T1000 (cell line): ENCODE results near the gene TMEM238L.
"Not testable (repeated sequence)": the region's sequence is repeated elsewhere in the genome, so short reads cannot be mapped to it uniquely, and the experiment has no call there.

ENCODE experiments used
- DNase-seq: peaks from one replicate; lab custom pipeline; 2025; ENCODE audit warnings: mixed read lengths; lab: John Stamatoyannopoulos, UW

Gene TMEM238L, protein sequence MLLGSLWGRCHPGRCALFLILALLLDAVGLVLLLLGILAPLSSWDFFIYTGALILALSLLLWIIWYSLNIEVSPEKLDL

DNA sequence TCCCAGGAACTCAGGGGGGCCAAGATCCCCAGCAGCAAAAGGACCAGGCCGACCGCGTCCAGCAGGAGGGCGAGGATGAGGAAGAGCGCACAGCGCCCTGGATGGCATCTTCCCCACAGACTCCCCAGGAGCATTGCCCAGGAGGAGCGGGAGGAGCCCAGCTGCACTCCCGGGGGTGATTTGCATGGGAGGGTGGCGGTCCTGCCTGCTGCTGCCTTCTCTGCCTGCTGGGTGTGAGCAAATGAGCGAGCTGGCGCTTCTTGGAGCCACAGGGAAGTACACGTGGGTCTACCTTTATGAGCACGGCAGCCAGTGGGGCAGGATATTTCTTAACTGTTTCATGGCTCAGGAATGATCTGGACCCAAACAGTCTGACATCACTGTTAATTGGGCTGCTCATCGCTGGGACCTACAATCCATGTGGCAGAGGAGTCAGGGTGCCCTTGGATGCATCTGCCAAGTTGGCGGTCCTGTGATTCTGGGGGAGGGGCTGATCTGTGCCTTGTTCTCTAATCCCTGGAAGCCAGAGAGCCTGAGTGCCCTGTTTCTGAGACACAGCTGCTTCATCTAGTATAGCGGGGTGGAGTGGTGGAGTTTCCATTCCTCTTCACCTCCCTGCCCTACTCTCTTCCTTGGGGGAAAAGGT lies at the start of gene TMEM238L:
Gene TMEM238L (minus strand): TSS at position 270 of the 646 bp plus-strand sequence. CDS start 136 bp downstream, at position 134.
- DNase-seq, result no peak

DNA sequence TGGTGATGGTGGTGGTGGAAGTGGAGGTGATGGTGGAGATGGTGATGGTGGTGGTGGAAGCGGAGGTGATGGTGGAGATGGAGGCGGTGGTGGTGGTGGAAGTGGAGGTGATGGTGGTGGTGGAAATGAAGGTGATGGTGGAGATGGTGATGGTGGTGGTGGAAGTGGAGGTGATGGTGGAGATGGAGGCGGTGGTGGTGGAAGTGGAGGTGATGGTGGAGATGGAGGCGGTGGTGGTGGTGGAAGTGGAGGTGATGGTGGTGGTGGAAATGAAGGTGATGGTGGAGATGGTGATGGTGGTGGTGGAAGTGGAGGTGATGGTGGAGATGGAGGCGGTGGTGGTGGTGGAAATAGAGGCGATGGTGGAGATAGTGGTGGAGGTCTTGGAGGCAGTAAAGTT lies 42.7 kb upstream of the TMEM238L start:
- DNase-seq, result not testable (repeated sequence)

DNA sequence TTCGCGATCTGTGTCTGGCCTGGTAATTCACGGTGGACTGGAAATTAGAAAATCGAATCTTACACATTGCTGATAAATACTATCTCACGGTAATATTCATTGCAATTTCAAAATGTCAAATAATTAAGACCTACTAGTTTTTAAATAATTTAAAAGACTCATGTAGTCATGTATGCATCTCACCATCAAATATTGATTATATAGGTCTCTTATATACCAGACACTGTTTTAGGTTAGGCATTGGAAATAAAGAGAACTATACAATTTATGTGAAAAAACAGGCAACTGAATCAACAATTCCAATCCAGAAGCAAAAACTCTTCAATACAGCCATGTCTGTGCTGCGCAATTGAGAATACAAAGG lies 41.5 kb upstream of the TMEM238L start:
- no peak for DNase-seq

DNA sequence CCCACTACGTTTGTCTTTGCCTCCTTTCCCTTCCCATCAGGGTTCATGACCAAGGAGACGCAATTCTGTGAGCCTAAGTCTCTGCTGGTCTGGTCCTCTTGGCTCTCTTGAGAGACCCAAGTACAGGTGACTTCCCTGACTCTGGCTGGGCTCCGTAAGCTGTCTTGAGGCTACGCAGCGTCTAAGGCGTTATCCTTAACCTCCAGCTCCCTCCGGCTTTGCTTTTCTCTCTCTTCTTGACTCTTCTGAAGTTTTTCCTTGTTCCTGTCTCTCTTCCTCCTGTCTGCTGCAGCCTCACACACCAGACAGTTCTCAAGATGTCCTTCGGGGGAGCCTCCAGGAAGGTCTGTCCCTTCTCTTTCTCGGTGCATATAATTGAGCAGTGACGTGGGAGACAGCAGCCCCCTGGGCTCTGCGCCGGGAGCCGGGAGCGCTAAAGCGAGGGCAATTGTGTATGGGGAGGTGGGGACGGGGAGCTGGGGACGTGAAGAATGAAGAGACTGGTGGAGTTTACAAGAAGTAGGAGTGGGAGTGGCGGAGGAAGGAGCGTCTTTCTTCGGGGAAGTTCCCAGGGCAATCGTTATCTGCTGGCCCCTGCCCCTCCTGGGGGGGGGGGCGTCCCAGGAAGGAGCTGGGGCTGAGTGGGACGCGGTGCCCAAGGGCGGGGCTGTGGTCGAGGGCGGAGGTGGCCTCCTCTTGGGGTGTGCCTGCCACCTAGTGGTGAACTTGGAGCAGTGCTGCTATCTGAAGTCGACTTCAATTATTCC lies 40.9 kb upstream of the TMEM238L start:
- no peak for DNase-seq

DNA sequence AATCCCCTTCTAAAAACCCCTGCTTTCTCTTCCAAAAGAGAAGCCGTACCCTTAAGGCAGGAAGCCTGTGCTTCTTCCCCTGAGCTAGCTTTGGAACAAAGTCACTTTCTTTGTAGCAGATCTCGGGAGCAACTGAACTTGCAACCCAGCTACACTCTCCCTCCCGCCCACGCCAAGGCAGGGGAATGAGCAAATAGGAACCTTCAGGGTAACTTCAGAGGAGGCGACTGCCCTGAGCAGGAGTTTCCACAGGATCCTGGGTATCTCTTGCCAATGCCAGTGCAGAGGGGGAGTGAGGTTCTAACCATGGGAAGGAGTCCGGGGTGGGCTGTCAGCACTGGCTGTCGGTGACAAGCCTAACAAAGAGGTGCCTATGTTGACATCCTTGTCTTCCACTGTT lies 39.9 kb upstream of the TMEM238L start:
- DNase-seq, result no peak

DNA sequence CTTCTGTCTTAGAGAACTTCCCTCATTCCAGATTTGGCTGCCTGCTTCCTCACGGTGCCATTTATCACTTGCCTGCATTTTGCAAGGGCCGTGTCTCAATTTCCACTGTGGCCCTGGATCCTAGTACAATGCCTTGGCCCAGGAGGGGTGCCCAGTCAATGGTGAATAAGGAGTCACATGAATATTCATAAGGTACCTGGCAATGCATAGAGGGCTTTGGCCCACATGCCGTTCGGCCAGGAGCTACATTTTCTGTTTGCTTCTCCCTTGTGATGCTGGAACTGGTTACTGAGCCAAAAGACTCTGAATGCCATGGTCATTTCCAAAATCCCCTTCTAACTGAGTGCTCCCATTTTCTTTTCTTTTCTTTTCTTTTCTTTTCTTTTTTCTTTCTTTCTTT lies 38.8 kb upstream of the TMEM238L start:
- DNase-seq, result no peak

DNA sequence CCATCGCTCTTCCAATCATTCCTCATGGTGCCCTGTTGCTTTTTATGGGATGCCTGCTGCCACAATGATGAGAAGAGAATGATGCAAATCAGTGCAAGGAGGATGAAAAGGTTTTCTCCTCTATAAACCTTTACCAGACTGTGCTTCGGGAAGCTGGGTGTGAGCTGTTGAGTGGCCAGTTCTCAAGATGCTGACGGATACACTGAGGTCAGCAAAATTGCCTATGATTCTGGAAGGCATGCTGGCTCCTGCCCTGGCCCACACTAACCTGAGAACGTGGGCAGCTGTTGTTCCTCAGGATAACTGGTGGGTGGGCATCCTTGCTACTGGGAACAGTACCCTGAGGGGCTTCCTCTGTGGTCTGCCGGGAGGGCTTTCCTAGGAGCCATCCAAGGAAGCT lies 34.8 kb upstream of the TMEM238L start:
- no peak for DNase-seq

DNA sequence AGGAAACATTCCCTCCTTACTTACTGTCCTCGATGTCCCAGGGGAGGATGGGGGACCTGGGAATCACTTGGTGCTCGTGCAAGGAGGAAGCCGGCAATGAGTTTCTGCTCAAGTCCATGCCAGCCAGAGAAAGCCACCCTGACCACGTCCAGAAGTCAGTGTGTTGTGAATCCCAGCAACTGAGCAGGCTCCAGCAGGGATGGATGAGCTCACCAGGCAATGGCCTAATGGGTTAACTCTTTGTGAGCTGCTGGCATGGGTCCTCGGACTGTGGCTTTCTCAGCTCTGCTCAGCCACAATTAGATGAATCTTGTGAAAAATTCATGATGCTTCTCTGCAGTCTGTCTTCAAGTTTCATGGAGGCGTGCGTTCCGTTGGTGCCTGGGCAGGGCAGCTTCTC lies 34.0 kb upstream of the TMEM238L start, which contains the start of gene PIRT:
Gene PIRT (minus strand): TSS at position 167 of the 400 bp plus-strand sequence. CDS start 12,442 bp downstream, outside the sequence.
- no peak for DNase-seq

DNA sequence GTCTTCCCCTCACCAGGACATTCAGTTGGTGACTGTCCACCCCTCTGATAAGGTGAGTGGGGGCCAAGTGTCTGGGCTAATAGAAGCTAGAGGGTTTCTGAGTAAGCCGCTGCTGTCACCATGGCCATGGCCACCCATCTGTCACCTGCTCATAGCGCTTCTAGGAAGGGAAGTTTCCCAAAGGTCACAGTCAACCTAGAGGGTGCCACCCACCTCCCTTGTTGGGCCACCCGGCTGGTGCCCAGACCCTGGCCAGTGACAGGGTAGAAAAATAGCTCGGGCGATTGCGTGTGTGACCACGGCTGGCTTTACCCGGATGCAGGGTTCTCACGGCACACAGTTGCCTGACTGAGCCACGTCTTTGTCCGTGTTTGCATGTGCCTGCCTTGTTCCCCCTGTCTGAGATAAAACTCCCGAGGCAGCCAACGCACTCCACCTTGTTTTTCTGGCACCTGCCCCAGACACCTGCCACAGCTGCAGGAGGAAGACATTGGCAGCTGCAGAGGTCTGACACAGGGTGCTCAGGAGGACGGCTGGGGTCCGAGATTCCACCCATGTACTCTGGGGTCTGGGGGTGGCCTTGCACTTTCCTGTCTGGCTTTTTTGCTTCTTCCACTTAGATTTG lies 33.2 kb upstream of the TMEM238L start:
- DNase-seq, result no peak

DNA sequence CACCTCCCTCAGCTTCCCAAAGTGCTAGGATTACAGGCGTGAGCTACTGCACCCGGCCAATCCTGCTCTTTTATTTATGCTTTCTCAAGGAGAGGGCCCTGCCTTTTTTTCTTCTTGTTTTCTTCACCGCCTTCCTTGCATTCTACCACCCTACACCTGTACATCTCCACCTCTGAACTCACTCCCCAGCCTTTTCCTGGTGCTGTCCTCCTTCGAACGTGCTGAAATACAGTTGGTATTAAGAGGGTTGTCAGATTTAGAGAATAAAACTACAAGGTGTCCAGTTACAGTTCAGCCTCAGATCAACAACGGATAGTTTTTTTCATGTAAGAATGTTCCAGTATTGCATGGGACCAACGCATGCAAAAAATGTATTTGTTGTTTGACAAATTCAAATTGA lies 32.2 kb upstream of the TMEM238L start:
- DNase-seq, result no peak

DNA sequence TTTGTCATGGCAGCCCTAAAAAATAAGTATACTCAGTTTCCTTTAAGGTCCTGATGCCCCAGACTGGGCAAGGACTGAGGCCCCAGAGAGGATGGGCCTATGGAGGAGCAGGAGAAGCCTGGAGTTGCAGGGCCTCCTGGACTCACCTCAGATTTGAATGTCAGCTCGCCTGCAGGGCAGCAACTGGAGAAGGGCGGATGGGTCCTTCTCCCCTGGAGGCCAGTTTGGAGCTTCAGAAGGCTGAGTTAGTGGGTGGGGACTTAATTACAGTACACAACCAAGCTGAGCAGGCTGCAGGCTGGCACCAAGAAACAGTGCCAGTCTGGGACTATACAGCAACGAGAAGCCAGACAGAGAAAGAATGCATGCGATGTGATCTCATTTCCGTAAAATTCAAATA lies 27.8 kb upstream of the TMEM238L start:
- DNase-seq, result no peak

DNA sequence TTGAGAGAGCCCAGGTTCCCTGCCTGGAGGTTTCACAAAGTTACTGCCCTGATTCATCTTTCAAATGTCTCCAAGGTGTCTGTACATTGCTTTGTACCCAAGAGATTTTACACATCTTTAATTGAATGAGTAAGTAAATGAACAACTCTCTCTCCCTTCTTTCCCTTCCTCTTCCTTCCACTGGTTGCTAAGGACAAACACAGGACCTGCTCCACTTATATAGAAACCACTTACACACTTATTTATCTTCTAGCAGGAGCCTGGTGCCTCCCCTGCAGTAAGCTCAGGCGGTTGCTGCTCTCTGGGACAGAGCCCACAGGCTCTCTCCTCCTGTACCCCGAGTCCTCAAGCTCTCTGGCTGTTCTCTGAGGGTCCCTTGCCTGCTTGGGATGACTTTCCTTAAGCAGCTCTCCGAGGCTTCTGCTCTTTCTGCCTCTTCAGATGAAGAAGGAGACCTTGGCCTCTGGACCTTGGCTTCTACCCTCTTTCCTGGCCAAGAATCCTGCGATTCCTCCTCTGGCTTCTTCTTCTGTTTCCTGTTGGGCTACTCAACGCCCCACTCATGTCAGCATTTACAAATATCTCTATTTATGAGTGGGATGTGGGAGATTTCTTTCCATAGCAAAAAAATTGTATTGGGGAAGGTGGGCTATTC lies 24.1 kb upstream of the TMEM238L start:
- no peak for DNase-seq

DNA sequence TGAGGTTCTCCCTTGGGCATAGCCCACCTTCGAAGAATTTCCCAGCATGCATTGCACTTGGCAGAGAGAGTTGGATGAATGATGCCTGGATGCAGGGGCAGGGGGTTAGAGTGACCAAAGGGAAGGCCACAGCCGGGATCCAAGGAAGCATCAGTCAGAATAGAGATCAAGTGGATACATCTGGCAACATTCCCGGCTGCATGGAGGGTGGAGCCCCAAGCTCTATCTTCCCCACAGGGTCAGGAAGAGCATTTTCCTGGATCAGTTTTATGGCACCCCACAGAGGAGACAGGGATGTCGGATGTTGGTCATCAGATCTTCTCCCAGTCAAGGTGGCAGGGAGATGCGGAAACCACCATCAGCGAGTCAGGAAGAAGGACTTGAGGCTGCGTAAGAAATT lies 21.0 kb upstream of the TMEM238L start:
- no peak for DNase-seq

DNA sequence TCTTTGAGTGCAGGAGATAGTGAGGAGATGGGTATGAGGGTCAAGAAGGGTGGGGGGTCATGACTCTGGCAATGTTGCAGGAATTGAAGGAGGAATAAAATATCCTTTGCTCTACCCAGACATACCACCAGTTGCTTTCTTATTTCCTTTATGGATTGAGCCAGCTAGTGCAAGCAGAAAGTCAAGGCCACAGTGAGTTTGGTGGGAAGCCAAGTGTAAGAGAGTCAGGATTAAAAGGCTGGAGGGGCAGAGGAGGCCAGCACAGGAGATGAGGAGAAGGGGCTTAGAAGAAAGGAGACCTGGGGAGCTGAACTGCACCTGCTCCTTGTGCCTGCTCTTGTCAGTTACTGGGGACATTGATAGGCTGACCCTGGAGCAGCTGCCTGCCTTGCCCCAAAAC lies 17.9 kb upstream of the TMEM238L start:
- no peak for DNase-seq

DNA sequence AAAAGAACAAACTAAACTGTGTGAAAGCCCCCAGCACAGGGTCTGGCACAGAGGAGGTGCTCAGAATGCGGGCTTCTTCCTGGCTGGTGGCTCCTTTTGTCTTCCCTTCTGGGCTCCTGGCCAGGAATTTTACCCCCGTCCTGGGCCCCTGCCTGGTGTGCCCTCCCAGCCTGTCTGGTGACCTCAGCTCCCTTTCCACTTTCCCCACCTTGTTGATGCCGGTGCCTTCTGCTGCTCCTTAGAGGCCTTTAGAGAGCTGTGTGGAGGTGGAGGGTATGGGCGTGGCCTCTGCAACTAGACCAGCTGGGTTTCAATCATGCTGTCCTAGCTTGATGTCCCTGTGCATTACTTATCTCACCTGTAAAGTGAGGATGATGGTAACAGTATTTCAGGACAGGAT lies 17.2 kb upstream of the TMEM238L start:
- DNase-seq, result no peak

DNA sequence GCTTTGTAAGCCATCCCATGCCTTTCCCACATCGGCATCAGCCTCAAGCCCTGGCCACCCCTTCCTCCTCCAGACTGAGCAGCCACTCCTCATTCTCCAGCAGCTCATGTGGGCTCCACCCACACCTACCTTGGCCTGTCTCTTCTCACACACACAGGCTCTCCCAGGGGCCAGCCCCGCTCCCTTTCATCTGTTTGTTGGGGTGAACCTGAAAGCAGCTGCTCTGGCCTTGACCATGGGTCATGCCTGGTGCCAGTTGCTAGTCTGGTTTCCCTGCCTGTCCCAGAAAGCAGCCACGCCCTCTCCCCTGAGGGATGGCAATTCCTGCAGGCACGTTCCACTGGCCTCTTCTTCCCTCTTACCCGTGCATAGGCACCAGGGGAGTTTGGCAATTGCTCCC lies 11.4 kb upstream of the TMEM238L start:
- DNase-seq, result no peak

DNA sequence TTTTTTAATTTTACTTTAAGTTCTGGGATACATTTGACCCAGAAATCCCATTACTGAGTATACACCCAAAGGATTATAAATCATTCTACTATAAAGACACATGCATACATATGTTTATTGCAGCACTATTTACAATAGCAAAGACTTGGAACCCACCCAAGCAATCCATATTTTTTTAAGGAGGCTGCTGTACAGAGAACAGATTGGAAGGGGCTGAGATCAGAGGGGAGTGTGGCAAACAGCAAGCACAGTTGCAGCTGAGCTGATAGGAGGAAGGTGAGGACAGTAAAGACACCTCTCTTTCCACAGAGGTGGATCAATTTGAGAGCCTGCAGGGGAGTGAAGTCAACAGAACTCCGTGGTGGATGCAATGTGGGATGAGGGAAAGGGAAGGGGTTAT lies 10.2 kb upstream of the TMEM238L start:
- DNase-seq, result no peak

DNA sequence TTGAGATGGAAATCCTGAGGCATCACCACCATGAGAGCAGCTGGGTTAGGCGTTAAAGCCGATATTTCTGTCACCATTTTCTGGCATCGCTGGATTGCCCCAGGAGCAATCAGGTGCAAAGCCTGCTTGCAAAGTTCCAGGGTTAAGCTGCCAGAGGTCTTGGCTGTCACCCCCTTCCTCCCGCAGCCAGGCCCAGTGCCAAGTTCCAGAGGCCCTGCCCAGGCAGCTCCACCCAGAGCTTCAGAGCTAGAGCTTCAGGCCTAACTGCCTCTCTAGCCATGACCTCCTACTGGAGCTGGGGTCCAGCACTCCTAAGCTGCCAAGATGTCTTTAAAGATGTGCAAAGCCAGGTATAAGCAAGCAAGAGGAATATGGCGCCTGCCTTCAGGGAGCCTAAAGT lies 8.8 kb upstream of the TMEM238L start:
- DNase-seq, result no peak

DNA sequence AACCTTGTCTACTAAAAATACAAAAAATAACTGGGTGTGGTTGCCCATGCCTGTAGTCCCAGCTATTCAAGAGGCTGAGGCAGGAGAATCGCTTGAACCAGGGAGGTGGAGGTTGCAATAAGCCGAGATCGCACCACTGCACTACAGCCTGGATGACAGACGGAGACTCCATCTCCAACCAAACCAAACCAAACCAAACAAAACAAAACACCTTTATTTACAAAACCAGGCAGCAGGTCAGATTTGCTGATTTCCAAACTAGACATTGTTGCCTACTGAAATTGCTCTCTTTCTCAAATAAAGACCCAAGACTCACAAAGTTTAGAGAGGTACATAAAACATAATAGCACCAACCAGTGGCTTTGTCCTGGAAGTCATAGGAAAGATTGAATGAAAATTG lies 5.7 kb upstream of the TMEM238L start:
- no peak for DNase-seq

DNA sequence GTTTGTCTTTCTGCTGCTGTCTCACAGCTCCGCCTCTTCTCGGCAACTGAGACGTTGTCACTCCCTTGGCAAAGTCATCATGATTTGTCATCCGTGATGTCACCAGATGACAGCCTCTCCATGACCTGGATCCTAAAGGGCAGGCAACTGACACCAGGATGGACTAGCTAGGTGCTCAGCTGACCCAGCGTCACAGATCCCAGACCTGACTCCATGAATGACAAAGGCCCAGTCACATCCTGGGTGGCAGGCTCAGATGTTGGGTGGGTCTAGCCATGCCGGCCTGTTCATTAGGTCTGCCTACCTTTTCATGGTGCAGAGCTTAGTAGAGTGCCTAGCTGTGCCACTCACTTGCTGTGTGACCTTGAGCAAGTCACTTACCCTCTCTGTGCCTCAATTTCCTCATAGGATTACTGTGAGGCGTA lies 3.8 kb upstream of the TMEM238L start:
- DNase-seq, result no peak

DNA sequence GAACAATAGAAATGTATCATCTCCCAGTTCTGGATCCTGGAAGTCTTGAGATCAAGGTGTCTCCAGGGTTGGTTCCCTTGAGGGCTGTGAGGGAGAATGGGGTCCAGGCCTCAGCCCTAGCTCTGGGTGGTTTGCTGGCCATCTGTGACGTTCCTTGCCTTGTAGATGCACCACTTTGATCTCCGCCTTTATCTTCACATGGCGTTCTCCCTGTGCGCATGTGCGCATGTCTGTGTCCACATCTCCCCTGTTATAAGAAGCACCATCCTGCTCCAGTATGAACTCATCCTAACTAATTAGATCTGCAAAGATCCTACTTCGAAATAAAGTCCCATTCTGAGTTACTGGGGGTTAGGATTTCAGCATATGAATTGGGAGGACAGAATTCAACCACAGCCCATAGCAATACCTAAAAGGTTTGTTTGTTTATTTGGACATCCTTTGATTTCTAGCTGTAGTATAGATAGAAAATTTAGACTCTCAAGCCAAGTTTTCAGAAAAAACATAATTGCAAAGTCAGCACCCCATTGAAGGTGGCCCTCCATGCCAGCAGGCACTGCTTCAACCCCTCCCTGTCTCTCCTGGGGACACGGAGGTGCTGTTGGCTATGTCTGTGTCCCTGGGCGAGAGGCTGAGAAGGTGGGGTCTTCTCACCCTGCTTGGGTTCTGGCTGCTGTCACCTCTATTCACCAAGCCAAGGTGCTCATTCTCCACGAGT lies 2.8 kb upstream of the TMEM238L start:
- DNase-seq, result no peak

DNA sequence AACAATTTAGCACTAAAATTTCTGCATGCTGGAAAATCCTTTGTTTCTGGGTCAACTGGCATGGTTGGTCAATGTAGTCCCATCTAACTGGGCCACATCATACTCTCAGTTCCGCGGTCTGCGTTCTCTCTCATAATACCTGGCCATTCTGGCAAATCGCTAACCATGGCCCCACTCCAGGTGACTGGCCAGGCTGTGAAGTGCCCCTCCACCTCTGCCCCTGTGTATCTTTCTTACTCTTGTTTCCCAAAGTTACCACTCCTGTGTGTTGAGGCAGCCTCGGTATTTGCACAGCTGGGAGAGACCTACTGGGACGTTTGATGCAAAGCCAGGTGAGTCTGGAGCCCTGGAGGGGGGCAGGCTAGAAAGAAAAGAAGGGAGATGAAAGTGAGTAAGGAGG lies 2.0 kb upstream of the TMEM238L start:
- no peak for DNase-seq
